PC-3 (cell line): ENCODE measurements around the gene SNAP47. TPM values are rescaled to one million over a fixed set of nuclear protein-coding genes. Genes with fewer than 3 reads are reported as not detected.

Experiments
- ATAC-seq: fragments of 200-7000 bp; cut with Tn5 transposase; 2 replicates; pipeline ENCODE4 v1.9.1; 2020; ENCODE audit warnings: mild to moderate bottlenecking, moderate library complexity
- BruUV-seq: library from RNA; stranded (reverse); fragments of 400-500 nt; replicated peaks from 2 replicates; lab custom pipeline; 2021; lab: Mats Ljungman, UMichigan
- CTCF ChIA-PET: fragments of 300-600 bp; sonication (Branson Sonifier 250); formaldehyde crosslinking; loops from one replicate; lab custom pipeline; 2022; ENCODE audit warnings: antibody characterized with exemption; lab: Charles Lee
- POLR2A ChIA-PET: fragments of 300-600 bp; sonication (Branson Sonifier 250); formaldehyde crosslinking; loops from one replicate; lab custom pipeline; 2022; ENCODE audit warnings: antibody characterized with exemption; ENCODE audit not compliant: unreplicated experiment; lab: Charles Lee
- DNase-seq: peaks from one replicate; pipeline ENCODE4 v3.0.0-alpha.2; 2015
- H2AFZ ChIP-seq: fragments of 300-600 bp; sonication (generic); 2 replicates; pipeline ENCODE4 v1.6.0; 2016; ENCODE audit warnings: antibody characterized with exemption, low read length
- H3F3A ChIP-seq: fragments of 300-600 bp; sonication (generic); one replicate; pipeline ENCODE4 v1.6.0; 2017; ENCODE audit warnings: antibody characterized with exemption, low read length, control low read depth, mild to moderate bottlenecking; ENCODE audit not compliant: unreplicated experiment
- H3K27ac ChIP-seq: fragments of 300-600 bp; sonication (generic); 2 replicates; pipeline ENCODE4 v1.5.1; 2016; ENCODE audit warnings: mild to moderate bottlenecking, low read length
- H3K27me3 ChIP-seq: fragments of 300-600 bp; sonication (generic); 2 replicates; pipeline ENCODE4 v1.6.1; 2016; ENCODE audit warnings: low read length, mixed read lengths
- H3K36me3 ChIP-seq: fragments of 300-600 bp; sonication (generic); 2 replicates; pipeline ENCODE4 v1.6.1; 2016; ENCODE audit warnings: low read depth, mixed run types, low read length, mixed read lengths
- H3K4me1 ChIP-seq: fragments of 300-600 bp; sonication (generic); 2 replicates; pipeline ENCODE4 v1.5.1; 2016; ENCODE audit warnings: low read length; ENCODE audit not compliant: insufficient read depth
- H3K4me2 ChIP-seq: fragments of 300-600 bp; sonication (generic); 2 replicates; pipeline ENCODE4 v1.6.0; 2016; ENCODE audit warnings: low read length
- H3K4me3 ChIP-seq: fragments of 300-600 bp; sonication (generic); 2 replicates; pipeline ENCODE4 v1.5.1; 2016; ENCODE audit warnings: mild to moderate bottlenecking, low read length, mixed read lengths
- H3K79me2 ChIP-seq: fragments of 300-600 bp; sonication (generic); 2 replicates; pipeline ENCODE4 v1.6.1; 2017; ENCODE audit warnings: low read length, mixed read lengths
- H3K9ac ChIP-seq: fragments of 300-600 bp; sonication (generic); 2 replicates; pipeline ENCODE4 v1.6.0; 2016; ENCODE audit warnings: mild to moderate bottlenecking, low read length
- H3K9me2 ChIP-seq: fragments of 300-600 bp; sonication (generic); replicated peaks from 2 replicates; pipeline ENCODE4 v1.6.1; 2016; ENCODE audit warnings: mixed run types, low read length, mixed read lengths
- H3K9me3 ChIP-seq: fragments of 300-600 bp; sonication (generic); 2 replicates; pipeline ENCODE4 v1.6.1; 2016; ENCODE audit warnings: low read length, mixed read lengths
- H4K20me1 ChIP-seq: fragments of 300-600 bp; sonication (generic); 2 replicates; pipeline ENCODE4 v1.6.1; 2016; ENCODE audit warnings: low read length, mixed read lengths
- EZH2 ChIP-seq: fragments of 300-600 bp; sonication (generic); IDR thresholded peaks from one replicate; pipeline ENCODE4 v1.6.1; 2017; ENCODE audit warnings: antibody characterized with exemption, mild to moderate bottlenecking, low read length; ENCODE audit not compliant: unreplicated experiment
- EZH2phosphoT487 ChIP-seq: fragments of 300-600 bp; sonication (generic); IDR thresholded peaks from 2 replicates; pipeline ENCODE4 v1.6.1; 2018; ENCODE audit warnings: mild to moderate bottlenecking, antibody characterized with exemption, low read length, borderline replicate concordance
- intact Hi-C: fragments of 100-400 bp; cut with micrococcal nuclease; formaldehyde crosslinking; loops from 2 replicates; pipeline ENCODE4 v1.9.0; 2023
- total RNA-seq: library from RNA; depleted of rRNA; stranded (reverse); fragments of >200 nt; gene quantifications from 2 replicates; pipeline ENCODE4 v1.2.3, GENCODE V29; 2014
- TF ChIP-seq, protein P1 (sequence below): fragments of 300-600 bp; sonication (generic); conservative IDR thresholded peaks from 2 replicates; pipeline ENCODE4 v1.5.1; 2017; ENCODE audit warnings: antibody characterized with exemption, low read depth, mild to moderate bottlenecking, low read length

The SNAP47 gene
- total RNA-seq, 1 experiment from 2014 or later, result 123 TPM

DNA sequence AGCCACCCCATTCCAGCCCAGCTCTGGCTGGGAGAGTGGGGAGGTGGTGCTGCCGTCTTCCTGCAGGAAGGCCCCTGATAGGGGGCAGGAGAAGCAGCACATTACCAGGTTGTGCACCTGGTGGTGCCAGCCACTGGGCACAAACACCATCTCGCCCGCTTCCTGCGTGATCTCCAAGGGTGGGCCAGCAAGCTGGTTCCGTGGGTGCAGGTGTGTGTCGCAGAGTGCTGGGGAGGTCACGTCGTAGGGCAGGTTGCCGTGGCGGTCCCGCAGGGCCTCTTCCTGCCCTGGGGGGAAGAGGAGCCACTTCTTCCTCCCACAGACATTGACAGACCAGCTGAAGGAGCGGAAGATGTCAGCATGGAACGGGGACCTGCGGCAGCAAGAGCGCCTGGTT lies 1.9 kb upstream of the SNAP47 start:
- Histone ChIP-seq H3K36me3 (peaks cover 22% of the 10 kb centered on the region), H3K27ac (no peak overlapping the region), H3K9me3 (no peaks in the 10 kb centered on the region), H3F3A (no peaks in the 10 kb centered on the region), H3K4me3 (peak overlapping the region; percentile 80; the same call in 1 of the 2 replicates), H3K9ac (no peak overlapping the region), H3K79me2 (peaks cover 61% of the 10 kb centered on the region), H4K20me1 (0 out of 2 replicates have a peak, but pooled peaks cover 5% of the 10 kb centered on the region), H3K9me2 (no peaks in the 10 kb centered on the region), H3K27me3 (no peaks in the 10 kb centered on the region), H3K4me1 (peaks cover 32% of the 10 kb centered on the region), H3K4me2 (peak overlapping the region; percentile 86), H2AFZ (no peak overlapping the region)
- intact Hi-C loops, result no loop called here
- no TSS peak for BruUV-seq
- DNase-seq (no peak), ATAC-seq (no peak)
- TF ChIP-seq, protein P1, sequence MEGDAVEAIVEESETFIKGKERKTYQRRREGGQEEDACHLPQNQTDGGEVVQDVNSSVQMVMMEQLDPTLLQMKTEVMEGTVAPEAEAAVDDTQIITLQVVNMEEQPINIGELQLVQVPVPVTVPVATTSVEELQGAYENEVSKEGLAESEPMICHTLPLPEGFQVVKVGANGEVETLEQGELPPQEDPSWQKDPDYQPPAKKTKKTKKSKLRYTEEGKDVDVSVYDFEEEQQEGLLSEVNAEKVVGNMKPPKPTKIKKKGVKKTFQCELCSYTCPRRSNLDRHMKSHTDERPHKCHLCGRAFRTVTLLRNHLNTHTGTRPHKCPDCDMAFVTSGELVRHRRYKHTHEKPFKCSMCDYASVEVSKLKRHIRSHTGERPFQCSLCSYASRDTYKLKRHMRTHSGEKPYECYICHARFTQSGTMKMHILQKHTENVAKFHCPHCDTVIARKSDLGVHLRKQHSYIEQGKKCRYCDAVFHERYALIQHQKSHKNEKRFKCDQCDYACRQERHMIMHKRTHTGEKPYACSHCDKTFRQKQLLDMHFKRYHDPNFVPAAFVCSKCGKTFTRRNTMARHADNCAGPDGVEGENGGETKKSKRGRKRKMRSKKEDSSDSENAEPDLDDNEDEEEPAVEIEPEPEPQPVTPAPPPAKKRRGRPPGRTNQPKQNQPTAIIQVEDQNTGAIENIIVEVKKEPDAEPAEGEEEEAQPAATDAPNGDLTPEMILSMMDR, result no peak
- TF ChIP-seq EZH2phosphoT487, result no peak
- no peak for TF ChIP-seq EZH2
- CTCF ChIA-PET, result no interaction called here
- POLR2A ChIA-PET, result no interaction called here

DNA sequence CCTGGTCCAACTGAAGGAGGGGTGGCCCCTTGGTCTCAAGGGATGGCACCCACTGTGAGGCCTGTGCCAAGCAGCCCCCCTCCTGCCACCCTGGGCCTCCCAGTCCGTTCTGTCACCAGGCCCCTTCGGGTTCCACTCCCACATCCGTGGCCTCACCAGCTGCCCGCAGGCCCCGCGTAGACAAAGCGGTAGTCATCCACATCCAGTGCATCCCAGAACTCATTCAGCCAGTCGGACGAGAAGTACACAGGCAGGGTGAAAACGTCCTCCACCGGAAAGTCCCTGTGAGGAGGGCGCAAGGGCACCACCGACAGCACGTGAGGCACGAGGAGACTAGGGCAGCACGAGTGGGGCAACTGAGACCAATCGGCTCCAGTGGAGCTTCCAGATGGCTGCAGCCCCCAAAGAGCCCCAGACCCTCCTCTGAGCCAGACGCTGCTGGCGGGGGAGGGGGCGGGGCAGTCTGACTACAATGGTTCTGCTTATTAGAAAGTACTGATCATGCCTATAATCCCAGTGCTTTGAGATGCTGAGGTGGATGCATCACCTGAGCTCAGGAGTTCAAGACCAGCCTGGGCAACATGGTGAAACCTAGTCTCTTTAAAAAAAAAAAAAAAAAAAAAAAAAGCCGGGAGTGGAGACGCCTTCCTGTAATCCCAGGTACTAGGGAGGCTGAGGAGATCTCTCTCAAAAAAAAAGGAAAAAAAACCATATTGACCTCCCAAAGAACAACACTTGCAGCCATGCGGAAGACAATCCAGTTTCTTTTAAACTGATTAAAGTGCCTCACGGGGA lies 1.3 kb upstream of the SNAP47 start:
- peaks cover 28% of the 10 kb centered on the region for H3K4me1 ChIP-seq
- peak overlapping the region; percentile 80 for H3K4me3 ChIP-seq
- no peaks in the 10 kb centered on the region for H3F3A ChIP-seq
- H3K9me3 ChIP-seq, result no peaks in the 10 kb centered on the region
- H2AFZ ChIP-seq, result peak overlapping the region; percentile 87; the same call in 1 of the 2 replicates
- intact Hi-C loops, result loop anchor here (2.0 kb wide), 2 partner anchors 25 to 55 kb away; no protein-coding TSS in a partner anchor
- H3K79me2 ChIP-seq, result peaks cover 68% of the 10 kb centered on the region
- ATAC-seq, result no peak
- CTCF ChIA-PET, result no interaction called here
- no peaks in the 10 kb centered on the region for H3K27me3 ChIP-seq
- peak overlapping the region; percentile 91 for H3K9ac ChIP-seq
- POLR2A ChIA-PET, result interaction anchor here (0.7 kb wide), 1 partner anchor 54 kb away, joined by 24 read pairs; no protein-coding TSS in a partner anchor
- TF ChIP-seq EZH2phosphoT487, result no peak
- TF ChIP-seq, protein P1, result no peak
- no peak for TF ChIP-seq EZH2
- BruUV-seq, result TSS peak; percentile 39
- H4K20me1 ChIP-seq, result 0 out of 2 replicates have a peak, but pooled peaks cover 5% of the 10 kb centered on the region
- H3K36me3 ChIP-seq, result peaks cover 22% of the 10 kb centered on the region
- DNase-seq, result peak; percentile 80
- H3K9me2 ChIP-seq, result no peaks in the 10 kb centered on the region
- H3K4me2 ChIP-seq, result peak overlapping the region; percentile 86
- peak overlapping the region; percentile 22 for H3K27ac ChIP-seq
